ENCODE data around the gene TAS2R40.

DNA sequence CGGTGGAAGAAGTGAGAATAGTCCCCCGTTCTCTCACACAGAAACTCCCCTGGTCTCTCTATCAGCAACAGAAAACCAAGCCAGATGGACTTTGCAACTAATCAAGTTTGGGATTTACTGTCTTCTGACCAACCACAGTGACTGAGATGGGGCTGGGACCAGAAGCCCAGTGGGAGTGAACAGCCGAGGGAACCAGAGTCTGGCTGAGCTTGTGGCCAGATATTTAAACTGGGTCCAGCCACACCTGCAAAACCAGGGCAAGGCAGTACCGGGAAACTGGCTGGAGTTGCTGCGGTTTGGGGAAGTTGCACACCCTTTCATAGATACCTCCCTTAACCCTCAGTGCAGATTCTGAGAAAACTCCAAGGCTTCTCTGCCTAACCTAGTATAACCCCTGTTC, 47.4 kb downstream of the TAS2R40 start:
- TF ChIP-seq CTCF (IDR thresholded peaks at IDR 0.05): no peak
- TF ChIP-seq POLR2AphosphoS5 (IDR thresholded peaks at IDR 0.05; ENCODE audit: low read depth, low read length): no peak
- TF ChIP-seq, protein P1, sequence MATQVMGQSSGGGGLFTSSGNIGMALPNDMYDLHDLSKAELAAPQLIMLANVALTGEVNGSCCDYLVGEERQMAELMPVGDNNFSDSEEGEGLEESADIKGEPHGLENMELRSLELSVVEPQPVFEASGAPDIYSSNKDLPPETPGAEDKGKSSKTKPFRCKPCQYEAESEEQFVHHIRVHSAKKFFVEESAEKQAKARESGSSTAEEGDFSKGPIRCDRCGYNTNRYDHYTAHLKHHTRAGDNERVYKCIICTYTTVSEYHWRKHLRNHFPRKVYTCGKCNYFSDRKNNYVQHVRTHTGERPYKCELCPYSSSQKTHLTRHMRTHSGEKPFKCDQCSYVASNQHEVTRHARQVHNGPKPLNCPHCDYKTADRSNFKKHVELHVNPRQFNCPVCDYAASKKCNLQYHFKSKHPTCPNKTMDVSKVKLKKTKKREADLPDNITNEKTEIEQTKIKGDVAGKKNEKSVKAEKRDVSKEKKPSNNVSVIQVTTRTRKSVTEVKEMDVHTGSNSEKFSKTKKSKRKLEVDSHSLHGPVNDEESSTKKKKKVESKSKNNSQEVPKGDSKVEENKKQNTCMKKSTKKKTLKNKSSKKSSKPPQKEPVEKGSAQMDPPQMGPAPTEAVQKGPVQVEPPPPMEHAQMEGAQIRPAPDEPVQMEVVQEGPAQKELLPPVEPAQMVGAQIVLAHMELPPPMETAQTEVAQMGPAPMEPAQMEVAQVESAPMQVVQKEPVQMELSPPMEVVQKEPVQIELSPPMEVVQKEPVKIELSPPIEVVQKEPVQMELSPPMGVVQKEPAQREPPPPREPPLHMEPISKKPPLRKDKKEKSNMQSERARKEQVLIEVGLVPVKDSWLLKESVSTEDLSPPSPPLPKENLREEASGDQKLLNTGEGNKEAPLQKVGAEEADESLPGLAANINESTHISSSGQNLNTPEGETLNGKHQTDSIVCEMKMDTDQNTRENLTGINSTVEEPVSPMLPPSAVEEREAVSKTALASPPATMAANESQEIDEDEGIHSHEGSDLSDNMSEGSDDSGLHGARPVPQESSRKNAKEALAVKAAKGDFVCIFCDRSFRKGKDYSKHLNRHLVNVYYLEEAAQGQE (IDR thresholded peaks at IDR 0.05; ENCODE audit: insufficient read depth in 1 of 2, low read depth in 2 of 2, low read length in 1 of 2): no peak
